NCI-H510A (cell line): ENCODE results near the gene ZNRD2.

Experiments
- DNase-seq: peaks from one replicate; lab custom pipeline; 2025; lab: John Stamatoyannopoulos, UW

Gene ZNRD2

DNA sequence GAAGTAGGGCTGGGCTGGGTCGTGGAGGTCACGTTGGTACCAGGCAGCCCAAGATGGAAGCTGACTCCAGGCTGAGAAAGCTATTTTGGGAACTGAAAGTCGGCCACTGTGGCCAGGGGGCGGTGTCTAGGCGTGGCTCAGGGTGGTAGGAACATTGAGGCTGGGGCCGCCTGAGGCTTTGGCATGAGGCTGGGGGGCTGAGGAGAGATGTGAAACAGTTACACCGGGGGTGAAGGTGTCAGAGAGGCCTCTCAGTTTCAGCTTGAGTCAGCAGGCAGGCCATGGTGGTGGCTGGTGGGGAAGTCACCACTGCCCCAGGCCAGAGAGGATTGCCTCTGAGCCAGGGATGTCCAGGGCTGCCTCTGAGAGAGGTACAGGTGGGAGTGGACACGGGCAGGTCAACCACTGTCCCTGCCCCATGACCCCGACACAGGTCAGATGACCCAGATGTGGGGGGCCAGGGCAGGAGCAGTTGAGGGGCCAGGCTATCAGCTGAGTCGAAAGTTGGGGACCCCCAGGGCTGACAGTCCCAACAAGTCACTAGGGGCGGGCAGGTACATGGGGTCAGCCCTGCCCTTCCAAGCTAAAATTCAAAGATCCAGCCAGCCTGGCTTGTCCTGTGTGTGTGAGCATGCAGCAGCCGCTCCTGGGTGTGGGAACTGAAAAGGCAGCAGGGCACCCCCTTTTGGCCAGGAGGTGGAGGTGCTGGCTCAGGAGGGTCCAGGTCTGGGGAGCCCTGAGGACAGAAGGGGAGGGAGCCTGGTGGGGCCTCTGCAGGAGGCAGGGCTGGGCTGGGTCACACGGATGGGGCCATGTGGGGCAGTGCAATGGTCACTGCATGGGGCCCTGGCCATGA lies 18.1 kb downstream of the ZNRD2 start:
- no peak for DNase-seq

- DNase-seq = no peak
These were observed 19.4 kb downstream of the ZNRD2 start for GRCh38 chr11:65589444-65590239.

- DNase-seq = peak; percentile 91
These were observed 20.0 kb downstream of the ZNRD2 start for GRCh38 chr11:65590240-65590738.

GRCh38 chr11:65591939-65592857 lies 21.9 kb downstream of the ZNRD2 start:
- no peak for DNase-seq

DNA sequence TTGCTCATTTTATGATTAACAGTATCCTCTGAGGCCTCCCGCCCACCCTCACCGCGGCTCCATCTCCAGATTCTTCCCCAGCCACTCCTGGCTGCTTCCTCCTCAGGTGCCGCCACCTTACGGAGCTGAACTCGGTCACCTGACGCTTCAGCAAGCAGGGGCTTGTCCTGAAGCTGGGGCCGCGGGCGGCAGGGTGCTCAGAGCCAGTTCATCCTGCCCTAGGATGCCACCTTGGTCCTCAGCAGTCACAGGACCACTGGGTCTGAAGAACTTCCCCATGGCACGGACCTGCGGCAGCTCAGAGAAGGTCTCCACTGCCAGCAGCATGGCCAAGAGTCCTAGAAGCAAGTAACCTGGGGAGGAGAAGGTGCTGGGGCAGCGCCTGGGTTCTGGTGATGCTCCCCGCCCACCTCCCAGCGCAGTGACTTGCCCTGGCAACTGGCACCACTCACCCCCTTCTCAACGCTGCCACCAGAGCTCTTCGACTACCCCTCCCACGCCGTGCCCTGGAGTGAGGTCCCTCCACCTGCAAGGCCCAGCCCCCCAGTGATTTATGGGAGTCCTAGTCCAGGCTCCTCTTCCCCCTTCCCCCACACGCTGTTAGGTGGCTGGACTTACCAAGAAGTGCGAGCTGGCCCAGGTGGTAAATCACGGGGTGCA lies 22.7 kb downstream of the ZNRD2 start:
- DNase-seq = no peak

DNA sequence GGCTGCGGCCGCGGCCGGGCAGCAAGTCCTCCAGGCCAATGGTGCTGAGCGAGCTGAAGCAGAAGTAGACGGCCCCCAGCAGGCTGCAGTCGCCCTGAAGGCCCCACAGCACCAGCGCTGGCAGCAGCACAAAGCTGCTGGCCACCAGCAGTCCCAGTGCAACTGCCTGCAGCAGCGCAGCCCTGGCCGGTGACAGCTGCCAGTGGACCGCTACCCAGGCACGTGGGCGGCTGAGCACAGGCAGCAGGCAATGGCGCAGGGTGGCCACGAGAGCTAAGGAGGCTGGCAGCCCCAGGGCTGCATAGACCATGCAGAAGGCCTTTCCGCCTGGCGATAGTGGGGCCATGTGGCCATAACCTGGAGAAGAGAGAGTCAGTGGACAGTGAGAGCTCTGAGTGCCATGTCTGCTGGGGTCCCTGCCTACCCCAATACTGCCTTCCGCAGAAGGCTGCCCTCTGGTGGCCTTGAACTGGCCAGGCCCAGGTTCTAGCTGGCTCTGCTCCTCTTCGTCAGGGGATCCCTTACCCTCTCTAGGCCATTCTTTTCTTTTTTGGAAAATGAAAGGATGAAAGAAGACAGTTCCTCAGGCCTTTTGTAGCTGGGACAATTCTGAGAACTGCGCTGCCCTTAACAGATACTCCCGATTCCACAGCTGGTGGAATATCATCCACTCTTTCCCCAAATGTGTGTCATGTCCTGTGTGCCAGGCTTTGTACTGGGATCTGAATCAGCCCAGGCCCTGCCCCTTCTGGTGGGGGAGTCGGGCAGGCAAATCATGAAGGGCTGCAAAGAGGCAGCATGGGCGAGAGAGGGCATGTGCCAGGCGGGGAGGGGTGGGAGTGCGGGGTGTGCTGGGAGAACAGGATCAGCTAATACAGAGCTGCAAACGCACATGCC lies 23.5 kb downstream of the ZNRD2 start:
- no peak for DNase-seq

- no peak for DNase-seq
These were observed 24.9 kb downstream of the ZNRD2 start for GRCh38 chr11:65595131-65595530.

DNA sequence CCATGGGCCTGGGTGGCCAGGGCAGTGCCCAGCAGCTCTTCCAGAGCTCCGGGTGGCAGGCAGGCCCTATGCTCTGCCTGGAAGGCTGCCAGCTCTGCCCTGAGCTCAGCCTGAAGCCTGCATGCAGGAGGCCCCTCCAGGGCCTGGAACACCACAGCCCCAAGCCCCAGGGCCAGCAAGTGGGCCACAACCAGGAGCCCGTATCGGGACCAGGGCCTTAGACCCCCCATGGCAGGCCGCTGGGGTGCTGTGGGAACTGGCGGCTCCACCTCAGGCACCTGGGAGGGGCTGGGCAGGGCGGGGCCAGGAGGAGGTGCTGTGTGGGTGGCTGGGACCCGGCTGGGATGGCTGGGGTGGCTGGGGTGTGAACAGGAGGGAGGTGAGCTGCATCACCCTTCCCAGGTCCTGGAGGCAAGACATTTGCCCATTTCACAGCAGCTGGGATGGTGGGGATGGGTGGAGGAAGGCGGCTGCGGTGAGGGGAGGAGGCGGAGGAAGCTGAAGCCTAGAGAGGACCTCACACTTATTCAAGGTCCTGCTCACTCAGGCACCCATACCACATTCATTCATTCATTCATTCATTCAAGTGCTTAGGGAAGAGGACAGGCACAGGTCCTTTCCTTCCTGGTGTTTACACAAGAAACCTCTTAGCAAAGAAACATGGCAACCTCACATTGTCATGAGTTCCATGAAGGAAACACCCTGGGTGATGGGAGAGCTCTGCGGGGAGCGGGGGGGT lies 25.4 kb downstream of the ZNRD2 start, which contains the start of gene KCNK7:
TSS of gene KCNK7 (minus strand) at position 258 of the 739 bp plus-strand sequence. CDS start at position 230, 28 bp downstream.
- DNase-seq = no peak

DNA sequence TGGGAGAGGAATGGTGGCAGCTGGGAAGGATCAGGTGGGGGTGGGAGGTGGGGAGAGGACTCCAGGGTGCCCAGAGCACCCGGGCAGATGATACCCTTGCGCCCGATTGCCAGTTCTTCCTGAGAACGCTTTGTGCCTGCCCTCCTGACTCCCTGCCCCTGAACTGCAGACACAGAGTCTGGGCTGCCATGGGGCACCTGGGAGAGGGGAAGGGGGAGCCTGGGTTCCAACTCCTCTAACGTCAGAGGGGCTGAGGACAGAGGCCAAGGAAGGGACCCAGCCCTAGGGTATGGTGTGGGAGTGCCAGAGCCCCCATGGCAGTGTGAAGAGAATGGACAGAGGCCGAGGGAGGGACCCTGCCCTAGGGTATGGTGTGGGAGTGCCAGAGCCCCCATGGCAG lies 26.2 kb downstream of the ZNRD2 start:
- DNase-seq = no peak

DNA sequence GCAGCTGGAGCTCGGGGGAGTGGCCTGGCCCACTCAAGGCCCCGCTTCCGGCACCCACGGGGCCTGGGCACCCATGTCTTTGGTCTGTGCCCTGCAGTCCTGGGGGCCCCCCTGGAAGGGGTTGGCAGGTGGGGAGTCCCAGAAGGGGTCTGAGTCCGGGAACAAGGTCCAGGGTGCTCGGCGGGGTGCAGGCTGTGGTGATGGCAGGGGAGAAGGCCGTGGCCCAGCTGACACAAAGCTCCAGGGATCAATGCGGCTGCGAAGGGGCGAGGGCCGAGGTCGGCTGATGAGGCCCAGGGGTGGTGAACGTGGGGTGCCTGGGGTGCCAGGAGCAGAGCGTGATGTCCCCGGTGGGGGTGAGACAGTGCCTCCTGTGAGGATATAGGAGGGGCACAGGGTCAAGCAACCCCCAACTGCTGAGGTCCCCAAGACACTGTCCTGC lies 28.0 kb downstream of the ZNRD2 start:
- no peak for DNase-seq

GRCh38 chr11:65599216-65599954 lies 29.1 kb downstream of the ZNRD2 start:
- DNase-seq = no peak

GRCh38 chr11:65599955-65600246 lies 29.6 kb downstream of the ZNRD2 start:
- DNase-seq = no peak

DNA sequence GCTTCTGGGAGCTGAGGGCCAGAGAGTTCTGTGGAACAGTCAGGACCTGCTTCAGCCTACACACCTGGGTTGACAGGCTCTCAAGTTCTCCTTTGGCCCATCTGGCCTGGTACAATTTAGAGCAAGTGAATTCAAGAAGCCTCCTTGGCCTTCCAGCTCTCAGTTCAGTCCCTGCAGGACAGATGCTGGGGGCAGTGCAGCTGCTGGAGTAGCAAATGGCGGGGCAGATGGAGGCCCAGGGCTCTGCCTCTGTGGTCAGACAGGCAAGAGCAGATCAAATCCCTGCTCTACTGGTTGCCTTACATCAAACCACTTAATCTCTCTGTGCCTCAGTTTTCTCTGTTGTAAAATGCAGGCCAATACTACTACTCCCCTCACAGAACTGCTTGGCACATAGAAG lies 34.0 kb downstream of the ZNRD2 start:
- DNase-seq = no peak

GRCh38 chr11:65606876-65607613 lies 36.8 kb downstream of the ZNRD2 start:
- no peak for DNase-seq

- no peak for DNase-seq
These were observed 37.5 kb downstream of the ZNRD2 start for GRCh38 chr11:65607614-65608426.

- DNase-seq = no peak
These were observed 39.0 kb downstream of the ZNRD2 start for GRCh38 chr11:65609229-65609628.

- no peak for DNase-seq
These were observed 39.4 kb downstream of the ZNRD2 start for GRCh38 chr11:65609665-65610064.
